SJCRH30 (cell line): Measurements from ENCODE around the gene S100PBP. TPM values are rescaled to one million over a fixed set of nuclear protein-coding genes. Genes with fewer than 3 reads are reported as not detected.
"Not testable (repeated sequence)": the region's sequence is repeated elsewhere in the genome, so short reads cannot be mapped to it uniquely, and the experiment has no call there.

Source experiments
- DNase-seq, 2 experiments: peaks; one replicate each; pipeline ENCODE4 v3.0.0-alpha.2; 2015 to 2020
- H3K27ac ChIP-seq: fragments of 250-450 bp; sonication (Bioruptor Pico); 2 replicates; pipeline ENCODE4 v1.5.1; 2020; ENCODE audit warnings: mild to moderate bottlenecking, moderate library complexity
- H3K27me3 ChIP-seq: fragments of 250-450 bp; sonication (Bioruptor Pico); 2 replicates; pipeline ENCODE4 v1.5.1; 2020; ENCODE audit warnings: mild to moderate bottlenecking, moderate library complexity
- H3K36me3 ChIP-seq: fragments of 250-450 bp; sonication (Bioruptor Pico); 2 replicates; pipeline ENCODE4 v1.5.1; 2020; ENCODE audit warnings: mild to moderate bottlenecking, moderate library complexity
- H3K4me1 ChIP-seq: fragments of 250-450 bp; sonication (Bioruptor Pico); 2 replicates; pipeline ENCODE4 v1.5.1; 2020; ENCODE audit warnings: mild to moderate bottlenecking, moderate library complexity
- H3K4me3 ChIP-seq: fragments of 250-450 bp; sonication (Bioruptor Pico); 2 replicates; pipeline ENCODE4 v1.5.1; 2020; ENCODE audit warnings: mild to moderate bottlenecking, moderate library complexity
- H3K9me3 ChIP-seq: fragments of 250-450 bp; sonication (Bioruptor Pico); replicated peaks from 2 replicates; pipeline ENCODE4 v1.5.1; 2020; ENCODE audit warnings: mild to moderate bottlenecking, moderate library complexity
- total RNA-seq: library from RNA; depleted of rRNA; stranded (reverse); fragments of >200 nt; shearing (Covaris generic); gene quantifications from 2 replicates; pipeline ENCODE4 v1.2.3, GENCODE V29; 2014

Gene S100PBP
- total RNA-seq, 1 experiment from 2014 or later, result 42.6 TPM

DNA sequence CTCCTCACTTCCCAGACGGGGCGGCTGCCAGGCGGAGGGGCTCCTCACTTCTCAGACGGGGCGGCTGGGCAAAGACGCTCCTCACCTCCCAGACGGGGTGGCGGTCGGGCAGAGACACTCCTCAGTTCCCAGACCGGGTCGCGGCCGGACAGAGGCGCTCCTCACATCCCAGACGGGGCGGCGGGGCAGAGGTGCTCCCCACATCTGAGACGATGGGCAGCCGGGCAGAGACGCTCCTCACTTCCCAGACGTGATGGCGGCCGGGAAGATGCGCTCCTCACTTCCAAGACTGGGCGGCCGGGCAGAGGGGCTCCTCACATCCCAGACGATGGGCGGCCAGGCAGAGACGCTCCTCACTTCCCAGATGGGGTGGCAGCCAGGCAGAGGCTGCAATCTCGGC is 13.0 kb upstream of the S100PBP start:
- not testable (repeated sequence) for H3K4me3 ChIP-seq, H3K4me1 ChIP-seq, H3K27me3 ChIP-seq, H3K27ac ChIP-seq, H3K9me3 ChIP-seq, DNase-seq
- peaks cover 64% of the 10 kb centered on the region for H3K36me3 ChIP-seq

- Histone ChIP-seq H3K27ac (no peak overlapping the region), H3K27me3 (no peaks in the 10 kb centered on the region), H3K9me3 (no peaks in the 10 kb centered on the region), H3K36me3 (peaks cover 70% of the 10 kb centered on the region), H3K4me1 (no peaks in the 10 kb centered on the region), H3K4me3 (no peak overlapping the region)
- no peak for DNase-seq
These were observed 11.2 kb upstream of the S100PBP start for GRCh38 chr1:32806290-32806689.

GRCh38 chr1:32806910-32807523 is 10.4 kb upstream of the S100PBP start:
- no peak overlapping the region for H3K27ac ChIP-seq
- H3K4me3 ChIP-seq, result no peak overlapping the region
- peaks cover 71% of the 10 kb centered on the region for H3K36me3 ChIP-seq
- H3K9me3 ChIP-seq, result no peaks in the 10 kb centered on the region
- H3K4me1 ChIP-seq, result no peaks in the 10 kb centered on the region
- no peak for DNase-seq
- H3K27me3 ChIP-seq, result no peaks in the 10 kb centered on the region

DNA sequence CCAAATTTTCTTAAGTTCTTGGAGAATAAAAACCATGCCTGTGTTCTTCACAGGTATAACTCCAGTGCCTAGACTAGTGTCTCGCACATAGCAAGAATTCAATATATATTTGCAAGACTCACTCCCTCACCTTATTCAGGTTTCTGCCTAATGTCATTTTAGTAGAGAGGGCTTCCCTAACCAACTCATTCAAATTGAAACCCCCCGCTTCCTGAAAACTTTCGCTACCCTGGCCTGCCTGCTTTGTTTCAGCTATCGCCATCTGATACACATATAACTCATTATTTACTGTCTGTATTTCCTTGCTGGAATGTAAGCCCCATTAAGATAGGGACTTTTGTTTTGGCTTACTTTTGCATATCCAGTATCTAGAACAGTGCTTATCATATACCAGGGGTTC is 8.9 kb upstream of the S100PBP start:
- H3K9me3 ChIP-seq, result no peaks in the 10 kb centered on the region
- DNase-seq, result no peak
- H3K4me3 ChIP-seq, result no peak overlapping the region
- H3K27ac ChIP-seq, result no peak overlapping the region
- H3K27me3 ChIP-seq, result no peaks in the 10 kb centered on the region
- H3K4me1 ChIP-seq, result no peaks in the 10 kb centered on the region
- H3K36me3 ChIP-seq, result peaks cover 61% of the 10 kb centered on the region

DNA sequence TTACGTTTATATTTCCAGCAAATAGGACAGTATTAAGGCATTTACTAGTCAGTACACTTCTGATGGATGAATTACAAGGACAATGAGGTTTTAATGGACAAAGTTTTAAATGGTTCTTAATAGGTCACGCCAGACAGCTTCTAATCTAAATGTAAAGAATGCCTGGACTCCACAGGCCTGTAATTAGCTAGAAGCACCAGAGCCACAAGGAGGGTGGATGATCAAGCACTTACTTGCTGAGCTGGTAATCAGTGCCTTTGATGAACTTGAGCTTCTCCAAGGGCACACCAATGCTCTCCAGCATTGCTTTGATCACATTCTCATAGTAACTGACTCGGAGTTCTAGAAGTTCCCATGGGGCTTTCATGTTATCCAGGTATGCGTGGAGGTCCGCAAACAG is 7.1 kb upstream of the S100PBP start:
- DNase-seq, result no peak
- no peak overlapping the region for H3K4me3 ChIP-seq
- no peaks in the 10 kb centered on the region for H3K9me3 ChIP-seq
- no peaks in the 10 kb centered on the region for H3K27me3 ChIP-seq
- no peaks in the 10 kb centered on the region for H3K4me1 ChIP-seq
- peaks cover 59% of the 10 kb centered on the region for H3K36me3 ChIP-seq
- H3K27ac ChIP-seq, result no peak overlapping the region

DNA sequence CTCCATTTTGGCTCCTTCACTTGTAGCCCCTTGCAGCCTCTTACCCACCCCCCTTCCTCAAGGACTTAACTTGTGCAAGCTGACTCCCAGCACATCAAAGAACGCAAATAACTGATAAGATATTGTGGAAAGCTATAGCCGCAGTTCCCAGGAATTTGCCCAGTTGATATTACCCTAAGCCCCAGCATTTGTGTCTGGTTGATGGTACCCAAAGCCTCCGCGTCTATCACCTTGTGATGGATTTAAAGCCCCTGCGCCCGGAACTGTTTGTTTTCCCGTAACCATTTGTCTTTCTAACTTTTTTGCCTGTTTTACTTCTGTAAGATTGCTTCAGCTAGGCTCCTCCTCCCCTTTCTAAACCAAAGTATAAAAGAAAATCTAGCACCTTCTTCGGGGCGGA is 6.2 kb upstream of the S100PBP start:
- Histone ChIP-seq H3K4me1 (no peaks in the 10 kb centered on the region), H3K27me3 (no peaks in the 10 kb centered on the region), H3K4me3 (no peak overlapping the region), H3K9me3 (no peaks in the 10 kb centered on the region), H3K36me3 (peaks cover 50% of the 10 kb centered on the region), H3K27ac (no peak overlapping the region)
- no peak for DNase-seq

GRCh38 chr1:32811917-32812316 is 5.5 kb upstream of the S100PBP start:
- Histone ChIP-seq H3K27me3 (no peaks in the 10 kb centered on the region), H3K4me1 (no peaks in the 10 kb centered on the region), H3K27ac (no peak overlapping the region), H3K4me3 (no peak overlapping the region), H3K9me3 (no peaks in the 10 kb centered on the region), H3K36me3 (peaks cover 43% of the 10 kb centered on the region)
- DNase-seq, result no peak

GRCh38 chr1:32813941-32814739 is 3.3 kb upstream of the S100PBP start:
- Histone ChIP-seq H3K27ac (no peak overlapping the region), H3K36me3 (peaks cover 22% of the 10 kb centered on the region), H3K4me1 (peaks cover 2% of the 10 kb centered on the region; the same call in 1 of the 2 replicates), H3K27me3 (no peaks in the 10 kb centered on the region), H3K9me3 (no peaks in the 10 kb centered on the region), H3K4me3 (no peak overlapping the region)
- DNase-seq, result no peak

DNA sequence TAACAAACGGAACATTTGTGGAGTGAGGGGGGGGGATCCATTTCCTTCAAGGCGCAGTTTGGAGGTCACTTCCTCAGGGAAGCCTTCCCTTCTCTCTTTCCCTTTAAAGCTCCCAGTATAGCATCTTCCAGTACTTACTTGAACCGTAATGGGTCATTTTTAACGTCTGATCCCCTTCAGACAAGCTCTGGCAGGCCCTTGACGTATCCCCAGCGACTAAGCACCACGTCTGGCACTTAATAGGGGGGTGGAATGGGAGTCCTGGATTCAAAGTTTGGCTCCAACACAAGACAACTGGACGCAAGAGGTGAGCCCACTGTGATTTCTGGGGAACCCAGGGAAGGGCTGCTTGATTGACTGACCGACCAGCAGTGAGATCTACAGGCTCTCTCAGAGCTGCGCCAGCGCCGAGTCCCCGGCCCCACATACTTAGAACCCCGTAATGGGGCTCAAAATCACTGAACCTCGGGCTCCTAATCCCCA is 736 bp upstream of the S100PBP start:
- no peak for DNase-seq
- H3K4me1 ChIP-seq, result peaks cover 2% of the 10 kb centered on the region; the same call in 1 of the 2 replicates
- H3K27ac ChIP-seq, result peak overlapping the region; percentile 97
- H3K9me3 ChIP-seq, result no peaks in the 10 kb centered on the region
- H3K4me3 ChIP-seq, result peak overlapping the region; percentile 88
- no peaks in the 10 kb centered on the region for H3K27me3 ChIP-seq
- H3K36me3 ChIP-seq, result 0 out of 2 replicates have a peak, but pooled peaks cover under 1% of the 10 kb centered on the region

GRCh38 chr1:32817815-32818786 is 648 bp downstream of the S100PBP start:
- H3K4me1 ChIP-seq, result peaks cover 2% of the 10 kb centered on the region; the same call in 1 of the 2 replicates
- peak; percentile 92 to 94 for DNase-seq
- H3K9me3 ChIP-seq, result no peaks in the 10 kb centered on the region
- no peaks in the 10 kb centered on the region for H3K36me3 ChIP-seq
- H3K4me3 ChIP-seq, result peak overlapping the region; percentile 88
- H3K27me3 ChIP-seq, result no peaks in the 10 kb centered on the region
- H3K27ac ChIP-seq, result peak overlapping the region; percentile 97

DNA sequence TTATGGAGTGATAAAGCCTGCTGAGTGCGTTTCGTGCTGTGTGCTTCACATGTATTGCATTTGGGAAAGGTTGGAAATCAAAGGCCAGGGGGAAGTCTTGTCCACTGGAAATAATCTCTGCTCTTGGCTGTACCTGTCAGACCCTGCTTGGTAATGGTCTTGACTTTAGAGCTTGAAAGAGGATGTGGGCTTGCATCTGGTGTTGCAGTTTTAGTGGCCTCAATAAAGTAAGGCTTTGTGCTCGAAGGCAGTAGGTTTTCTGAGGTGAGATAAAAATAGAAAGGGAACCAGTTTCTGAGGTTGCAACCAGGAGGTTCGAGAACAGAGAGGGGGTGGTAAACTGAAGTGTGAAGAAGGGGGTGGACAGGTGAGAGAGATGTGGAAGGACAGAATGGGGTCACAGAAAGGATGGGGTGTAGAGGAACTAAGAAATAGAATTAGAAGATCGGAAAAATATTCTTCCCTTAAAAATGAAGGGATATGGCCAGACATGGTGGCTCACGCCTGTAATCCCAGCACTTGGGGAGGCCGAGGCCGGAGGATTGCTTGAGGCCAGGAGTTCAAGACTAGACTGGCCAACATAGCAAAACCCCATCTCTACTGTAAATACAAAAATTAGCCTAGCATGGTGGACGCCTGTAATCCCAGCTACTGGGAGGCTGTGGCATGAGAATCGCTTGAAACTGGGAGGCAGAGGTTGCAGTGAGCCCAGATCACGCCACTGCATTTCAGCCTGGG is 1.5 kb downstream of the S100PBP start:
- peak; percentile 7 to 24 for DNase-seq
- no peaks in the 10 kb centered on the region for H3K9me3 ChIP-seq
- H3K27me3 ChIP-seq, result no peaks in the 10 kb centered on the region
- H3K27ac ChIP-seq, result peak overlapping the region; percentile 97
- peaks cover 2% of the 10 kb centered on the region; the same call in 1 of the 2 replicates for H3K4me1 ChIP-seq
- peak overlapping the region; percentile 88 for H3K4me3 ChIP-seq
- H3K36me3 ChIP-seq, result no peaks in the 10 kb centered on the region

DNA sequence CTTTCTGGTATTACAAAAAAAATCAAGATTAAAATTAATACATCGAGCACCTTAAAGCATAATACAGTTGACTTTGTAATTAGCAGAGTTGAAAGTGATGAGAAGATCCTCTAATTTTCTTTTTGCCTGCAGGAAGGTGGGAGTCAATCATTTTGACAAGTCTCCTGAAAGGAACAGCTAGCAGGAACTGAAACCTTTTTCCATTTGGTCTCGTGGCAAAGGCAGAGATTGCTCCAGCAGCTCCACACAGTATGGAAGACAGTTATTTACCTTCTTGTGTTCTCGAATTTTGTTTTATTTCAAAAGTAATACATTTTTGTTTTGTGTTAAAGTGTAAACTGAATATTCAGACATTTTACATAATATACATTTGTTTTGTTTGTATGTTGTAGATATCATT is 7.7 kb downstream of the S100PBP start:
- H3K27me3 ChIP-seq, result no peaks in the 10 kb centered on the region
- no peak for DNase-seq
- H3K36me3 ChIP-seq, result peaks cover 46% of the 10 kb centered on the region
- no peak overlapping the region for H3K27ac ChIP-seq
- H3K4me1 ChIP-seq, result no peaks in the 10 kb centered on the region
- no peak overlapping the region for H3K4me3 ChIP-seq
- no peaks in the 10 kb centered on the region for H3K9me3 ChIP-seq

DNA sequence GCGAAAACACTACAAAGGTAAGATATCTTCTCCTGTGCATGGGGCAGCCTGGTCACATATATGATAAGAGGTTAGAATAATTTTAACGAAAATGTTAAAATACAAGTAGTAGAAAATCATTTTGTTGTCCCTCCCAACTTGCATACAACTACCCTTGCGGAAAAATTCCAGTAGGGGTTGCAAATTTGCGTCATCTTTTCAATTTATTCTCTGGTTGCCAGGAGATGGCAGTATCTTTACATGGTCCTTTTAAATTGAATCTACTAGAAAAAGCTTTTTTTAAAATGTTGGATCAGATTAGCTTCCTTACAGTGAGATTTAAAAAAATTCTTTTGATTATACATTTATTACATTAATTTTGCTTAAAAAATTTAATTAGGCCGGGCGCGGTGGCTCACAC is 10.9 kb downstream of the S100PBP start:
- peaks cover 64% of the 10 kb centered on the region for H3K36me3 ChIP-seq
- H3K4me3 ChIP-seq, result no peak overlapping the region
- H3K27ac ChIP-seq, result no peak overlapping the region
- H3K9me3 ChIP-seq, result no peaks in the 10 kb centered on the region
- peak in 1 of 2 experiments; percentile 29 for DNase-seq
- H3K4me1 ChIP-seq, result no peaks in the 10 kb centered on the region
- H3K27me3 ChIP-seq, result no peaks in the 10 kb centered on the region
